Mucosa of stomach (tissue), 1 donor: Measurements from ENCODE around the gene NPAS3.

Experiments used
- H3K27me3 ChIP-seq: one replicate; pipeline ENCODE4 v1.7.0; 2013; ENCODE audit warnings: mild to moderate bottlenecking, low read length; ENCODE audit not compliant: control insufficient read depth, insufficient read depth
- H3K36me3 ChIP-seq: one replicate; pipeline ENCODE4 v1.7.0; 2013; ENCODE audit warnings: low read length; ENCODE audit not compliant: control insufficient read depth, insufficient read depth
- H3K4me1 ChIP-seq: one replicate; pipeline ENCODE4 v1.7.0; 2013; ENCODE audit warnings: mild to moderate bottlenecking, low read length; ENCODE audit not compliant: control insufficient read depth, insufficient read depth
- H3K4me3 ChIP-seq: one replicate; pipeline ENCODE4 v1.7.0; 2013; ENCODE audit warnings: low read length
- H3K9ac ChIP-seq: one replicate; pipeline ENCODE4 v1.7.0; 2013; ENCODE audit warnings: mild to moderate bottlenecking, low read length, moderate library complexity
- H3K9me3 ChIP-seq: one replicate; pipeline ENCODE4 v1.7.0; 2013; ENCODE audit warnings: mild to moderate bottlenecking, low read length, moderate library complexity; ENCODE audit not compliant: control insufficient read depth
- donor health status: Pancreatic carcinoma.

The NPAS3 gene

GRCh38 chr14:33848706-33849454 is 910.2 kb downstream of the NPAS3 start:
- Histone ChIP-seq H3K27me3 (no peaks in the 10 kb centered on the region), H3K4me3 (no peak overlapping the region), H3K4me1 (no peaks in the 10 kb centered on the region), H3K9me3 (no peaks in the 10 kb centered on the region), H3K36me3 (no peaks in the 10 kb centered on the region), H3K9ac (no peak overlapping the region)

GRCh38 chr14:33849455-33849801 is 910.7 kb downstream of the NPAS3 start:
- Histone ChIP-seq H3K36me3 (no peaks in the 10 kb centered on the region), H3K4me3 (no peak overlapping the region), H3K4me1 (no peaks in the 10 kb centered on the region), H3K9ac (no peak overlapping the region), H3K9me3 (no peaks in the 10 kb centered on the region), H3K27me3 (no peaks in the 10 kb centered on the region)

DNA sequence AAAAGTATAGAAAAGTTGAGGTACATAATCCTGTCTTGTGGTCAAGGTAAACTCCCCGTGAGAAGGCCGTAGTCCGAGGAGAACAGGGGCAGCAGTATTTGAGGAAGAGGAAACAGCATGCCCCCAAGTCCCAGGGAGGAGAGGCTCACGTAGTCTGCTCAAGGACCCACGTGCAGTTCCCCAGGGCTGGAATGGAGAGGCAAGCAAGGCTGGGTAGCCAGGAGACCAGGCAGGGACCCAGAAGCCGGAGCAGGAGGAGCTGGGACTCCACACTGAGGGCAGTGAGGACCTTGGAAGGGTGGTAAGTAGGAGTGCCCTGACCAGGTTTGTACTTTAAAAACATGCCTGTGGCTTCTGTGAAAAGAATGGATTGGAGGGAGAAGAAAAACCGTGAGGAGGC is 912.1 kb downstream of the NPAS3 start:
- Histone ChIP-seq H3K4me3 (no peak overlapping the region), H3K27me3 (no peaks in the 10 kb centered on the region), H3K4me1 (no peaks in the 10 kb centered on the region), H3K9ac (no peak overlapping the region), H3K36me3 (no peaks in the 10 kb centered on the region), H3K9me3 (no peaks in the 10 kb centered on the region)

- Histone ChIP-seq H3K36me3 (no peaks in the 10 kb centered on the region), H3K4me3 (no peak overlapping the region), H3K9me3 (no peaks in the 10 kb centered on the region), H3K9ac (no peak overlapping the region), H3K4me1 (no peaks in the 10 kb centered on the region), H3K27me3 (no peaks in the 10 kb centered on the region)
Measured at GRCh38 chr14:33851366-33851765, 912.7 kb downstream of the NPAS3 start.

GRCh38 chr14:33851931-33852330 is 913.3 kb downstream of the NPAS3 start:
- H3K9me3 ChIP-seq, result no peaks in the 10 kb centered on the region

More at GRCh38 chr14:33851931-33852330, 913.3 kb downstream of the NPAS3 start:
- H3K9ac ChIP-seq, result no peak overlapping the region
- H3K27me3 ChIP-seq, result no peaks in the 10 kb centered on the region
- no peak overlapping the region for H3K4me3 ChIP-seq
- H3K4me1 ChIP-seq, result no peaks in the 10 kb centered on the region
- H3K36me3 ChIP-seq, result no peaks in the 10 kb centered on the region
